Measurements from ENCODE around the gene PRKACG. TPM values are rescaled to one million over a fixed set of nuclear protein-coding genes. Genes with fewer than 3 reads are reported as not detected.
A peak's percentile ranks its signal among the peaks of the same experiment; 100 is the strongest.
"Not testable (repeated sequence)": the region's sequence is repeated elsewhere in the genome, so short reads cannot be mapped to it uniquely, and the experiment has no call there.

Gene PRKACG
- not detected for total RNA-seq

GRCh38 chr9:69014013-69014412 is at the start of gene PRKACG:
TSS of gene PRKACG (minus strand) at chr9:69014113. CDS start at chr9:69014092, 21 bp downstream.
- intact Hi-C loops (cut with DNase I) = loop anchor here (10.0 kb wide), 1 partner anchor 219 kb away; no protein-coding TSS in a partner anchor
- ATAC-seq = no peak
- no peak for DNase-seq (ENCODE audit: low spot score)

GRCh38 chr9:69062195-69062594 is 48.3 kb upstream of the PRKACG start:
- ATAC-seq (no peak), DNase-seq (ENCODE audit: low spot score) (peak; percentile 0)
- intact Hi-C loops (cut with DNase I) = no loop called here

- intact Hi-C loops (cut with DNase I) = no loop called here
- ATAC-seq (no peak), DNase-seq (ENCODE audit: low spot score) (peak; percentile 2)
Measured at GRCh38 chr9:69060766-69061165, 46.9 kb upstream of the PRKACG start.

GRCh38 chr9:69058101-69058500 is 44.2 kb upstream of the PRKACG start:
- DNase-seq (ENCODE audit: low spot score) (no peak), ATAC-seq (no peak)
- intact Hi-C loops (cut with DNase I) = no loop called here

- DNase-seq (ENCODE audit: low spot score) (peak; percentile 6), ATAC-seq (no peak)
- intact Hi-C loops (cut with DNase I) = no loop called here
Measured at GRCh38 chr9:69056191-69056815, 42.4 kb upstream of the PRKACG start.

- ATAC-seq (peak; percentile 53), DNase-seq (ENCODE audit: low spot score) (peak; percentile 13)
- intact Hi-C loops (cut with DNase I) = loop anchor here (5.0 kb wide), 1 partner anchor 137 kb away; no protein-coding TSS in a partner anchor
Measured at GRCh38 chr9:69054989-69055388, 41.1 kb upstream of the PRKACG start.

GRCh38 chr9:69050936-69051335 is 37.0 kb upstream of the PRKACG start:
- ATAC-seq; DNase-seq (ENCODE audit: low spot score): not testable (repeated sequence)
- intact Hi-C loops (cut with DNase I) = loop anchor here (5.0 kb wide), 1 partner anchor 141 kb away; no protein-coding TSS in a partner anchor

- intact Hi-C loops (cut with DNase I) = no loop called here
- ATAC-seq = no peak
- no peak for DNase-seq (ENCODE audit: low spot score)
Measured at GRCh38 chr9:69049094-69049493, 35.2 kb upstream of the PRKACG start.

GRCh38 chr9:69047371-69047770 is 33.5 kb upstream of the PRKACG start:
- no peak for DNase-seq (ENCODE audit: low spot score)
- intact Hi-C loops (cut with DNase I) = no loop called here
- ATAC-seq = peak; percentile 47

GRCh38 chr9:69046723-69047122 is 32.8 kb upstream of the PRKACG start:
- no peak for ATAC-seq
- no peak for DNase-seq (ENCODE audit: low spot score)

GRCh38 chr9:69045821-69046220 is 31.9 kb upstream of the PRKACG start:
- ATAC-seq (no peak), DNase-seq (ENCODE audit: low spot score) (no peak)
- intact Hi-C loops (cut with DNase I) = no loop called here

More at GRCh38 chr9:69046723-69047122, 32.8 kb upstream of the PRKACG start:
- intact Hi-C loops (cut with DNase I) = no loop called here

GRCh38 chr9:69044240-69045219 is 30.6 kb upstream of the PRKACG start:
- DNase-seq (ENCODE audit: low spot score) (no peak), ATAC-seq (no peak)
- intact Hi-C loops (cut with DNase I) = no loop called here

GRCh38 chr9:69040646-69041045 is 26.7 kb upstream of the PRKACG start:
- DNase-seq (ENCODE audit: low spot score) (no peak), ATAC-seq (no peak)
- intact Hi-C loops (cut with DNase I) = no loop called here

GRCh38 chr9:69036799-69037198 is 22.9 kb upstream of the PRKACG start:
- intact Hi-C loops (cut with DNase I) = no loop called here
- no peak for DNase-seq (ENCODE audit: low spot score)
- no peak for ATAC-seq

GRCh38 chr9:69036309-69036708 is 22.4 kb upstream of the PRKACG start:
- intact Hi-C loops (cut with DNase I) = no loop called here
- no peak for DNase-seq (ENCODE audit: low spot score)
- peak; percentile 27 for ATAC-seq

- ATAC-seq = peak; percentile 94
- intact Hi-C loops (cut with DNase I) = no loop called here
- DNase-seq (ENCODE audit: low spot score) = peak; percentile 86
Measured at GRCh38 chr9:69035438-69036308, 21.8 kb upstream of the PRKACG start, which contains the start of gene FXN. TSS of gene FXN (plus strand) at chr9:69035752. CDS start at chr9:69035783, 31 bp downstream.

- ATAC-seq = no peak
- DNase-seq (ENCODE audit: low spot score) = no peak
- intact Hi-C loops (cut with DNase I) = no loop called here
Measured at GRCh38 chr9:69034071-69034470, 20.2 kb upstream of the PRKACG start.

- no peak for DNase-seq (ENCODE audit: low spot score)
- ATAC-seq = no peak
- intact Hi-C loops (cut with DNase I) = no loop called here
Measured at GRCh38 chr9:69030851-69031645, 17.1 kb upstream of the PRKACG start.
